ENCODE measurements around the gene CREB3L2.
"Not testable (repeated sequence)": the region's sequence is repeated elsewhere in the genome, so short reads cannot be mapped to it uniquely, and the experiment has no call there.

Gene CREB3L2

GRCh38 chr7:138015096-138015495, 13.2 kb upstream of the CREB3L2 start:
- no peaks in the 10 kb centered on the region for H3K27me3 ChIP-seq (replicated peaks in 2 of 5; ENCODE audit: control insufficient read depth in 4 of 5, insufficient read depth in 5 of 5, low read length in 4 of 5)
- H3K36me3 ChIP-seq (ENCODE audit: control insufficient read depth in 4 of 4, insufficient read depth in 4 of 4, low read length in 3 of 4), result no peaks in the 10 kb centered on the region
- POLR2A ChIA-PET, result no interaction called here
- CTCF ChIA-PET, result interaction anchor here (1.7 to 5.2 kb wide), 3 partner anchors 12 to 115 kb away, joined by 7 to 30 read pairs (median 8); no protein-coding TSS in a partner anchor
- H3K9me3 ChIP-seq (ENCODE audit: control extremely low read depth in 1 of 5, control insufficient read depth in 4 of 5, insufficient read depth in 2 of 5, low read depth in 1 of 5, low read length in 4 of 5), result no peaks in the 10 kb centered on the region
- DNase-seq, result no peak
- H3K4me3 ChIP-seq (ENCODE audit: control insufficient read depth in 1 of 7, extremely low read depth in 1 of 7, insufficient read depth in 4 of 7, low read depth in 2 of 7, low read length in 6 of 7), result no peak overlapping the region
- H3K27ac ChIP-seq (ENCODE audit: insufficient read depth in 1 of 2, low read depth in 1 of 2, low read length in 2 of 2, poor library complexity in 1 of 2, severe bottlenecking in 2 of 2), result no peak overlapping the region
- peaks cover 0 to 2% (median 0%) of the 10 kb centered on the region in 4 experiments for H3K4me1 ChIP-seq (ENCODE audit: control extremely low read depth in 1 of 4, control insufficient read depth in 4 of 4, insufficient read depth in 4 of 4, low read length in 3 of 4)
- WGBS (ENCODE audit: insufficient coverage), result 93% methylated on average over 5 of the region's 5 CpGs

GRCh38 chr7:138014686-138015085, 12.8 kb upstream of the CREB3L2 start:
- ChIA-PET POLR2A (no interaction called here), CTCF (interaction anchor here (1.7 to 5.2 kb wide), 3 partner anchors 12 to 114 kb away, joined by 7 to 30 read pairs (median 8); no protein-coding TSS in a partner anchor)
- no peak for DNase-seq
- 75% methylated on average over 1 of the region's 1 CpG for WGBS (ENCODE audit: insufficient coverage)
- no peak overlapping the region for H3K27ac ChIP-seq (ENCODE audit: insufficient read depth in 1 of 2, low read depth in 1 of 2, low read length in 2 of 2, poor library complexity in 1 of 2, severe bottlenecking in 2 of 2)
- H3K4me3 ChIP-seq (ENCODE audit: control insufficient read depth in 1 of 7, extremely low read depth in 1 of 7, insufficient read depth in 4 of 7, low read depth in 2 of 7, low read length in 6 of 7), result no peak overlapping the region
- no peaks in the 10 kb centered on the region for H3K36me3 ChIP-seq (ENCODE audit: control insufficient read depth in 4 of 4, insufficient read depth in 4 of 4, low read length in 3 of 4)
- H3K27me3 ChIP-seq (replicated peaks in 2 of 5; ENCODE audit: control insufficient read depth in 4 of 5, insufficient read depth in 5 of 5, low read length in 4 of 5), result no peaks in the 10 kb centered on the region
- H3K4me1 ChIP-seq (ENCODE audit: control extremely low read depth in 1 of 4, control insufficient read depth in 4 of 4, insufficient read depth in 4 of 4, low read length in 3 of 4), result peaks cover 0 to 2% (median 0%) of the 10 kb centered on the region in 4 experiments
- H3K9me3 ChIP-seq (ENCODE audit: control extremely low read depth in 1 of 5, control insufficient read depth in 4 of 5, insufficient read depth in 2 of 5, low read depth in 1 of 5, low read length in 4 of 5), result no peaks in the 10 kb centered on the region

DNA sequence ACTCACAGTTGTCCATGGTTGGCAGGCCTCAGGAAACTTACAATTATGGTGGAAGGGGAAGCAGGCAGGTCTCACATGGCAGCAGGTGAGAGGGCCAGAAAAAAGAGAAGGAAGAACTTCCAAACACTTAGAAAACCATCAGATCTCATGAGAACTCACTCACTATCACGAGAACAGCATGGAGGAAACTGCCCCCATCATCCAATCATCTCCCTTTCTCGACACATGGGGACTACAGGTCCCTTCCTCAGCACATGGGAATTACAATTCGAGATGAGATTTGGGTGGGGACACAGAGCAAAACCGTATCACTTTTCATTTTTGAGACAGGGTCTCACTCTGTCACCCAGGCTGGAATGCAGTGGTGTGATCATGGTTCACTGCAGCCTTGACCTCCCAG, 12.3 kb upstream of the CREB3L2 start:
- DNase-seq; H3K36me3 ChIP-seq (ENCODE audit: control insufficient read depth in 4 of 4, insufficient read depth in 4 of 4, low read length in 3 of 4); H3K27me3 ChIP-seq (replicated peaks in 2 of 5; ENCODE audit: control insufficient read depth in 4 of 5, insufficient read depth in 5 of 5, low read length in 4 of 5); H3K4me3 ChIP-seq (ENCODE audit: control insufficient read depth in 1 of 7, extremely low read depth in 1 of 7, insufficient read depth in 4 of 7, low read depth in 2 of 7, low read length in 6 of 7); H3K27ac ChIP-seq (ENCODE audit: insufficient read depth in 1 of 2, low read depth in 1 of 2, low read length in 2 of 2, poor library complexity in 1 of 2, severe bottlenecking in 2 of 2); H3K4me1 ChIP-seq (ENCODE audit: control extremely low read depth in 1 of 4, control insufficient read depth in 4 of 4, insufficient read depth in 4 of 4, low read length in 3 of 4); POLR2A ChIA-PET; H3K9me3 ChIP-seq (ENCODE audit: control extremely low read depth in 1 of 5, control insufficient read depth in 4 of 5, insufficient read depth in 2 of 5, low read depth in 1 of 5, low read length in 4 of 5): not testable (repeated sequence)
- 100% methylated on average over 2 of the region's 4 CpGs for WGBS (ENCODE audit: insufficient coverage)
- CTCF ChIA-PET, result interaction anchor here (0.6 to 5.2 kb wide), 4 partner anchors 11 to 505 kb away, joined by 3 to 30 read pairs (median 4); no protein-coding TSS in a partner anchor

- Histone ChIP-seq H3K27ac (ENCODE audit: insufficient read depth in 1 of 2, low read depth in 1 of 2, low read length in 2 of 2, poor library complexity in 1 of 2, severe bottlenecking in 2 of 2) (no peak overlapping the region), H3K4me1 (ENCODE audit: control extremely low read depth in 1 of 4, control insufficient read depth in 4 of 4, insufficient read depth in 4 of 4, low read length in 3 of 4) (peaks cover 0 to 10% (median 5%) of the 10 kb centered on the region in 4 experiments), H3K4me3 (ENCODE audit: control insufficient read depth in 1 of 7, extremely low read depth in 1 of 7, insufficient read depth in 4 of 7, low read depth in 2 of 7, low read length in 6 of 7) (no peak overlapping the region), H3K36me3 (ENCODE audit: control insufficient read depth in 4 of 4, insufficient read depth in 4 of 4, low read length in 3 of 4) (no peaks in the 10 kb centered on the region), H3K9me3 (ENCODE audit: control extremely low read depth in 1 of 5, control insufficient read depth in 4 of 5, insufficient read depth in 2 of 5, low read depth in 1 of 5, low read length in 4 of 5) (no peaks in the 10 kb centered on the region), H3K27me3 (replicated peaks in 2 of 5; ENCODE audit: control insufficient read depth in 4 of 5, insufficient read depth in 5 of 5, low read length in 4 of 5) (no peaks in the 10 kb centered on the region)
- WGBS (ENCODE audit: insufficient coverage), result 100% methylated on average over 1 of the region's 1 CpG
- DNase-seq, result no peak
- CTCF ChIA-PET, result interaction anchor here (0.6 to 15.3 kb wide), 11 partner anchors 9 to 402 kb away, joined by 3 to 408 read pairs (median 3); no protein-coding TSS in a partner anchor
- POLR2A ChIA-PET, result interaction anchor here (1.0 kb wide), 1 partner anchor 106 kb away, joined by 4 read pairs; no protein-coding TSS in a partner anchor
These were observed 7.4 kb upstream of the CREB3L2 start for GRCh38 chr7:138009350-138009653.

DNA sequence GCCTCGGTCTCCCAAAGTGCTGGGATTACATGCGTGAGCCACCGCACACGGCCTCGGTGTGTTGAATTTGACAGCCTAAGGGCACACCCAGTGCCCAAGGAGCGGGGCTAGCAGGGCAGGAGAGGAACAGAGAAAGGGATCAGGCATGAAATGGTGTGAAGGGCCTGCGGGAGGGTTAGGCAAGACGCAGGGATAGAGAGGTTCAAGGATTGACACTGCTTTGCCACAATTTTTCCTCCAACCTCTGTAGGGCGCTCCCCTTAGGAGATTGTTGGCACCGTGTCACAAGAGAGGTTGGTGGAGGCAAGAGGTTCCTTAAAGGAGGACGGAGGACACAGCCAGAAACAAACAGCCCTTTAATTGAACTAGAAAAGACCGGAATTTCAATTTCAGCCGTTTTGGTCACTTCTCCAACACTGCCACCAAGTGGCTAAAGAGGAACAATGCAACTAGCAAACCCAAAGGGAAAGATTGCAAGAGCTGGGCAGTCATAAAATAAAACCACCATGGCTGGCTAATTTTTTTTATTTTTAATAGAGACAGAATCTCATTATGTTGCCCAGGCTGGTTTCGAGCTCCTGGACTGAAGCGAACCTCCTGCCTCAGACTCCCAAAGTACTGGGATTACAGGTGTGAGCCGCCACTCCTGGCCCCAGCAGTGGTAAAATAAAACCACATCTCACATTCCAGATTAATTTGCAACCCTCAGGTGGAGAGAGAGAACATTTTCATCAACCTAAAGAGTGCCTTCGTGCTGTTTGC, 6.9 kb upstream of the CREB3L2 start:
- ChIA-PET CTCF (interaction anchor here (0.6 to 15.3 kb wide), 14 partner anchors 10 to 402 kb away, joined by 3 to 408 read pairs (median 3); no protein-coding TSS in a partner anchor), POLR2A (interaction anchor here (1.0 kb wide), 1 partner anchor 105 kb away, joined by 4 read pairs; no protein-coding TSS in a partner anchor)
- Histone ChIP-seq H3K27ac (ENCODE audit: insufficient read depth in 1 of 2, low read depth in 1 of 2, low read length in 2 of 2, poor library complexity in 1 of 2, severe bottlenecking in 2 of 2) (no peak overlapping the region), H3K27me3 (replicated peaks in 2 of 5; ENCODE audit: control insufficient read depth in 4 of 5, insufficient read depth in 5 of 5, low read length in 4 of 5) (no peaks in the 10 kb centered on the region), H3K36me3 (ENCODE audit: control insufficient read depth in 4 of 4, insufficient read depth in 4 of 4, low read length in 3 of 4) (no peaks in the 10 kb centered on the region), H3K4me3 (ENCODE audit: control insufficient read depth in 1 of 7, extremely low read depth in 1 of 7, insufficient read depth in 4 of 7, low read depth in 2 of 7, low read length in 6 of 7) (peak overlapping the region in 1 of 7 experiments; percentile 49), H3K4me1 (ENCODE audit: control extremely low read depth in 1 of 4, control insufficient read depth in 4 of 4, insufficient read depth in 4 of 4, low read length in 3 of 4) (peaks cover 0 to 15% (median 8%) of the 10 kb centered on the region in 4 experiments), H3K9me3 (ENCODE audit: control extremely low read depth in 1 of 5, control insufficient read depth in 4 of 5, insufficient read depth in 2 of 5, low read depth in 1 of 5, low read length in 4 of 5) (no peaks in the 10 kb centered on the region)
- 54% methylated on average over 13 of the region's 17 CpGs for WGBS (ENCODE audit: insufficient coverage)
- peak; percentile 61 to 81 (median 77) for DNase-seq

GRCh38 chr7:138008019-138008587, 6.2 kb upstream of the CREB3L2 start:
- CTCF ChIA-PET, result interaction anchor here (0.7 to 15.3 kb wide), 14 partner anchors 15 to 870 kb away, joined by 3 to 408 read pairs (median 4); no protein-coding TSS in a partner anchor
- Histone ChIP-seq H3K27me3 (replicated peaks in 2 of 5; ENCODE audit: control insufficient read depth in 4 of 5, insufficient read depth in 5 of 5, low read length in 4 of 5) (no peaks in the 10 kb centered on the region), H3K4me3 (ENCODE audit: control insufficient read depth in 1 of 7, extremely low read depth in 1 of 7, insufficient read depth in 4 of 7, low read depth in 2 of 7, low read length in 6 of 7) (no peak overlapping the region), H3K9me3 (ENCODE audit: control extremely low read depth in 1 of 5, control insufficient read depth in 4 of 5, insufficient read depth in 2 of 5, low read depth in 1 of 5, low read length in 4 of 5) (no peaks in the 10 kb centered on the region), H3K4me1 (ENCODE audit: control extremely low read depth in 1 of 4, control insufficient read depth in 4 of 4, insufficient read depth in 4 of 4, low read length in 3 of 4) (peaks cover 0 to 15% (median 8%) of the 10 kb centered on the region in 4 experiments), H3K27ac (ENCODE audit: insufficient read depth in 1 of 2, low read depth in 1 of 2, low read length in 2 of 2, poor library complexity in 1 of 2, severe bottlenecking in 2 of 2) (no peak overlapping the region), H3K36me3 (ENCODE audit: control insufficient read depth in 4 of 4, insufficient read depth in 4 of 4, low read length in 3 of 4) (no peaks in the 10 kb centered on the region)
- no peak for DNase-seq
- 96% methylated on average over 5 of the region's 7 CpGs for WGBS (ENCODE audit: insufficient coverage)
- POLR2A ChIA-PET, result interaction anchor here (1.0 kb wide), 1 partner anchor 105 kb away, joined by 4 read pairs; no protein-coding TSS in a partner anchor

DNA sequence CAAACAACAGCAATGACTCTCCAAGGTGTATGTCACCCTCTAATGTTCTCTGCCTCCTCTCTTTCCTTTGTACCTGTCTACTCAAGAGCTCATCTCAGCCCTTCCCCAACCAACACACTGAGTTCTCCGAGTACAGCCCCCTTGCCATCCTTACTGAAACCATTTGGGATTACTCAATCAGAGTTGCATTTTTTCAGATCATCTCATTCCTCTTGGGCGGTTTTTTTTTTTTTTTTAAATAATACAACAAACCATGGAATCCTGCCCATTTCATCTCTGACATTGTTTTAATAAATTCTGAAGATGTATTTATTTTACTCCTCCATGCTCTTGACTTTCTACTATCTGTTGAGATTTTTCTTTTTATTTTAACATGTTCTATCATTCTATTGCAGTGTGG, 4.2 kb upstream of the CREB3L2 start:
- WGBS (ENCODE audit: insufficient coverage), result 100% methylated on average over 1 of the region's 2 CpGs
- Histone ChIP-seq H3K9me3 (ENCODE audit: control extremely low read depth in 1 of 5, control insufficient read depth in 4 of 5, insufficient read depth in 2 of 5, low read depth in 1 of 5, low read length in 4 of 5) (no peaks in the 10 kb centered on the region), H3K4me1 (ENCODE audit: control extremely low read depth in 1 of 4, control insufficient read depth in 4 of 4, insufficient read depth in 4 of 4, low read length in 3 of 4) (peaks cover 0 to 25% (median 15%) of the 10 kb centered on the region in 4 experiments), H3K27ac (ENCODE audit: insufficient read depth in 1 of 2, low read depth in 1 of 2, low read length in 2 of 2, poor library complexity in 1 of 2, severe bottlenecking in 2 of 2) (no peak overlapping the region), H3K27me3 (replicated peaks in 2 of 5; ENCODE audit: control insufficient read depth in 4 of 5, insufficient read depth in 5 of 5, low read length in 4 of 5) (no peaks in the 10 kb centered on the region), H3K36me3 (ENCODE audit: control insufficient read depth in 4 of 4, insufficient read depth in 4 of 4, low read length in 3 of 4) (no peaks in the 10 kb centered on the region), H3K4me3 (ENCODE audit: control insufficient read depth in 1 of 7, extremely low read depth in 1 of 7, insufficient read depth in 4 of 7, low read depth in 2 of 7, low read length in 6 of 7) (no peak overlapping the region)
- CTCF ChIA-PET, result interaction anchor here (0.6 to 15.3 kb wide), 7 partner anchors 8 to 98 kb away, joined by 3 to 408 read pairs (median 7); no protein-coding TSS in a partner anchor
- POLR2A ChIA-PET, result no interaction called here
- DNase-seq, result no peak
